DND-41 (cell line): ENCODE measurements around the gene TNNT2.

Source experiments
- ATAC-seq: fragments of 200-7000 bp; cut with Tn5 transposase; 3 replicates; pipeline ENCODE4 v1.9.1; 2021; ENCODE audit warnings: low read depth; ENCODE audit not compliant: insufficient read depth
- DNase-seq: peaks from one replicate; pipeline ENCODE4 v3.0.0-alpha.2; 2020
- H2AFZ ChIP-seq: 2 replicates; pipeline ENCODE4 v1.6.0; 2012; ENCODE audit warnings: low read depth, low read length
- H3K27ac ChIP-seq: 2 replicates; pipeline ENCODE4 v1.5.1; 2012; ENCODE audit warnings: low read length, inconsistent platforms
- H3K27me3 ChIP-seq: fragments of 200-600 bp; sonication (generic); 2 replicates; pipeline ENCODE4 v1.6.0; 2012; ENCODE audit warnings: low read length, mild to moderate bottlenecking, inconsistent platforms; ENCODE audit not compliant: insufficient read depth, poor library complexity
- H3K36me3 ChIP-seq: 2 replicates; pipeline ENCODE4 v1.5.1; 2012; ENCODE audit warnings: low read length, inconsistent platforms; ENCODE audit not compliant: insufficient read depth
- H3K4me1 ChIP-seq: 2 replicates; pipeline ENCODE4 v1.5.1; 2012; ENCODE audit warnings: mild to moderate bottlenecking, low read length; ENCODE audit not compliant: insufficient read depth
- H3K4me2 ChIP-seq: 2 replicates; pipeline ENCODE4 v1.6.0; 2012; ENCODE audit warnings: mild to moderate bottlenecking, moderate library complexity, low read length, inconsistent platforms; ENCODE audit not compliant: insufficient read depth
- H3K4me3 ChIP-seq, 2 experiments: fragments of 200-600 bp in 1 of 2; shearing (Covaris generic) in 1 of 2; 2 replicates each; pipeline ENCODE4 v1.5.1; 2012 to 2016; ENCODE audit warnings: inconsistent platforms in 2 of 2, low read length in 2 of 2, mild to moderate bottlenecking in 2 of 2, low read depth in 1 of 2, moderate library complexity in 1 of 2
- H3K79me2 ChIP-seq: 2 replicates; pipeline ENCODE4 v1.6.0; 2012; ENCODE audit warnings: low read length, inconsistent platforms; ENCODE audit not compliant: insufficient read depth
- H3K9ac ChIP-seq: 2 replicates; pipeline ENCODE4 v1.6.0; 2012; ENCODE audit warnings: low read depth, mild to moderate bottlenecking, inconsistent platforms, low read length, moderate library complexity
- H3K9me3 ChIP-seq: 2 replicates; pipeline ENCODE4 v1.5.1; 2012; ENCODE audit warnings: low read length, moderate library complexity, mild to moderate bottlenecking, inconsistent platforms; ENCODE audit not compliant: insufficient read depth, severe bottlenecking
- H4K20me1 ChIP-seq: 2 replicates; pipeline ENCODE4 v1.6.0; 2012; ENCODE audit warnings: low read length; ENCODE audit not compliant: insufficient read depth
- EZH2 ChIP-seq: IDR thresholded peaks from 3 replicates; pipeline ENCODE4 v1.6.1; 2012; ENCODE audit warnings: borderline replicate concordance, low read depth, mild to moderate bottlenecking, moderate library complexity, low read length, inconsistent platforms; ENCODE audit not compliant: severe bottlenecking
- TF ChIP-seq, protein P1 (sequence below): IDR thresholded peaks from 2 replicates; pipeline ENCODE4 v1.5.1; 2012; ENCODE audit warnings: borderline replicate concordance, low read length, moderate library complexity, mild to moderate bottlenecking; ENCODE audit not compliant: poor library complexity, severe bottlenecking; ENCODE audit errors: extremely low read depth

TNNT2 gene

DNA sequence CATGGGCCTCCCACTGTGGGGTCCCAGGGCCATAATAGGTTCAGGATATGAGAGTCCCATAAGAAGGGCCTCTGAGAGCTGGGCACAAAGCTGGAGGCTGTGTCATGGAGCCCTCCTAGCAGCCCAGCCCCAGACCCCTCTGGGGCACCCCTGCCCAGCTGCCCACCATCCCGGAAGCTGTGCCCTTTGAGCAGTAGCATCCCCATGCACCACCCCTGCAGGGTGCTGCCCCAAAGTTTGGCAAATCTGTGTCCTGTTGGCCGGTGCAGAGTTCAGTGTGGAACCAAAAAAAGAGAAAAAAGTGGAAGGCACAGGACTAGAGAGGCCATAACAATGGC, 17.6 kb downstream of the TNNT2 start:
- TF ChIP-seq, protein P1, sequence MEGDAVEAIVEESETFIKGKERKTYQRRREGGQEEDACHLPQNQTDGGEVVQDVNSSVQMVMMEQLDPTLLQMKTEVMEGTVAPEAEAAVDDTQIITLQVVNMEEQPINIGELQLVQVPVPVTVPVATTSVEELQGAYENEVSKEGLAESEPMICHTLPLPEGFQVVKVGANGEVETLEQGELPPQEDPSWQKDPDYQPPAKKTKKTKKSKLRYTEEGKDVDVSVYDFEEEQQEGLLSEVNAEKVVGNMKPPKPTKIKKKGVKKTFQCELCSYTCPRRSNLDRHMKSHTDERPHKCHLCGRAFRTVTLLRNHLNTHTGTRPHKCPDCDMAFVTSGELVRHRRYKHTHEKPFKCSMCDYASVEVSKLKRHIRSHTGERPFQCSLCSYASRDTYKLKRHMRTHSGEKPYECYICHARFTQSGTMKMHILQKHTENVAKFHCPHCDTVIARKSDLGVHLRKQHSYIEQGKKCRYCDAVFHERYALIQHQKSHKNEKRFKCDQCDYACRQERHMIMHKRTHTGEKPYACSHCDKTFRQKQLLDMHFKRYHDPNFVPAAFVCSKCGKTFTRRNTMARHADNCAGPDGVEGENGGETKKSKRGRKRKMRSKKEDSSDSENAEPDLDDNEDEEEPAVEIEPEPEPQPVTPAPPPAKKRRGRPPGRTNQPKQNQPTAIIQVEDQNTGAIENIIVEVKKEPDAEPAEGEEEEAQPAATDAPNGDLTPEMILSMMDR = no peak
- TF ChIP-seq EZH2 = no peak
- Histone ChIP-seq H3K79me2 (no peaks in the 10 kb centered on the region), H2AFZ (no peak overlapping the region), H3K4me2 (no peak overlapping the region), H3K36me3 (no peaks in the 10 kb centered on the region), H3K9me3 (no peaks in the 10 kb centered on the region), H4K20me1 (no peaks in the 10 kb centered on the region), H3K27ac (no peak overlapping the region), H3K27me3 (no peaks in the 10 kb centered on the region), H3K4me3 (no peak overlapping the region), H3K4me1 (no peaks in the 10 kb centered on the region), H3K9ac (no peak overlapping the region)
- no peak for DNase-seq
- no peak for ATAC-seq

DNA sequence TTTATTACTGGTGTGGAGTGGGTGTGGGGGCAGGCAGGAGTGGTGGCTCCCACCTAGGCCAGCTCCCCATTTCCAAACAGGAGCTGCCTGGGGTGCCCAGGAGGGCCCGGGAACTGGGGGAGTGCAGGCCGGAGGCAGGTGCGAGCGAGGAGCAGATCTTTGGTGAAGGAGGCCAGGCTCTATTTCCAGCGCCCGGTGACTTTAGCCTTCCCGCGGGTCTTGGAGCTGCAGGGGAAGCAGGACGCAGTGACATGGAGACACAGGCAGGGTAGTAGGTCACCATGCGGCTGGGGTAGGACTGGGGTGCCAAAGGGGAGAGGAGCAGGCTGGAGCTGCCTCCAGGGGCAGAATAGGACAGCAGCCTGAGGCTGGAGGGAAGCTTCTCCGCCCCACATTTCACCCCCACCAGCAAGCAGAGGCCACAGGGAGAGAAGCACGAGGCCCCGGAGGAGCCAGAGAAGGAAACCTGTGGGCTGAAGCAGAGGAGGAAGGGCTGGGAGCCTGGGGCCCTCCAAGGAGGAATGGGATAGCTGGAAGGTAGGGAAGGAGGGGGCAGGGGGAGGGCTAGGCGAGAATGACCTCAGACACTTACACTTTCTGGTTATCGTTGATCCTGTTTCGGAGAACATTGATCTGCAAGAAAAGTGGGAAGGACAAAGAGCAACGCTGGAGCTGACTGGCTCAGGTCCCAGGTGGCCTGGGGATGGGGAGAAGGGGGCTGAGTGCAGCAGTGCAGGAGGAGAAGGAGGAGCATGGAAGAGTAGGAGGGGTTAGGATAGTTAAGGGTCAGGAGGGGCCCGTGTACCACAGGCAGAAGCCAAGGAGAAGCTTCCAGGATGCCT, 18.2 kb downstream of the TNNT2 start:
- TF ChIP-seq EZH2 = no peak
- TF ChIP-seq, protein P1 = no peak
- Histone ChIP-seq H3K4me2 (no peak overlapping the region), H3K9me3 (no peaks in the 10 kb centered on the region), H3K79me2 (no peaks in the 10 kb centered on the region), H4K20me1 (no peaks in the 10 kb centered on the region), H3K9ac (no peak overlapping the region), H3K36me3 (no peaks in the 10 kb centered on the region), H2AFZ (no peak overlapping the region), H3K4me3 (no peak overlapping the region), H3K27ac (no peak overlapping the region), H3K4me1 (no peaks in the 10 kb centered on the region), H3K27me3 (no peaks in the 10 kb centered on the region)
- DNase-seq = no peak
- ATAC-seq = no peak

DNA sequence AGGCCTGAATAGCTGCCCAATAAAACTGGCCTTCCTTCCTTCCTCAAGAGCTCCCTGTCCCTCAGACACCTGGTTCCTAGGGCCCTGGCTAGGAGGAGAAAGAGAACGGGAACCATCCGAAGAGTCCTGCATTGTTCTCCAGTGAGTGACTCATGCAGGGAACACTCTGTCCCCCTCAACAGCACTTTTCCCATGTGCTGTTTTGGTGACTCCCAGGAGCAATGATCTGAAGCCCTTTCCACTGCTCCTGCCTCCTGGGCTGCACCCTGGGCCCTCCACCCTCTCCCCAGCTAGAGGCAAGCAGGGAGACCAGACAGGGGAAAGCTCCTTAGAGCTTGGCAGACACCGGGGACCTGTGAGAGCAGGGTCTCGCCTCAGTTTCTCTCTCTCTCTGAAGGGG, 18.9 kb downstream of the TNNT2 start:
- Histone ChIP-seq H4K20me1 (no peaks in the 10 kb centered on the region), H3K9ac (no peak overlapping the region), H3K4me1 (no peaks in the 10 kb centered on the region), H3K9me3 (no peaks in the 10 kb centered on the region), H3K27me3 (no peaks in the 10 kb centered on the region), H3K4me3 (no peak overlapping the region), H3K36me3 (no peaks in the 10 kb centered on the region), H3K27ac (no peak overlapping the region), H2AFZ (no peak overlapping the region), H3K79me2 (no peaks in the 10 kb centered on the region), H3K4me2 (no peak overlapping the region)
- no peak for TF ChIP-seq EZH2
- TF ChIP-seq, protein P1 = no peak
- DNase-seq (no peak), ATAC-seq (no peak)
